Activated T-cell treated with anti-CD3 and anti-CD28 coated beads for 1 hour (primary cell): Measurements from ENCODE around the gene ANXA5.
A peak's percentile ranks its signal among the peaks of the same experiment; 100 is the strongest.
"Not testable (repeated sequence)": the region's sequence is repeated elsewhere in the genome, so short reads cannot be mapped to it uniquely, and the experiment has no call there.

Experiments
- DNase-seq: peaks from one replicate; pipeline ENCODE4 v3.0.0-alpha.2; 2020; ENCODE audit warnings: low read depth

Gene ANXA5

GRCh38 chr4:121696581-121697461, at the start of gene ANXA5:
Gene ANXA5 (minus strand): TSS chr4:121696980. CDS start chr4:121696589, 391 bp downstream.
- peak; percentile 54 for DNase-seq

DNA sequence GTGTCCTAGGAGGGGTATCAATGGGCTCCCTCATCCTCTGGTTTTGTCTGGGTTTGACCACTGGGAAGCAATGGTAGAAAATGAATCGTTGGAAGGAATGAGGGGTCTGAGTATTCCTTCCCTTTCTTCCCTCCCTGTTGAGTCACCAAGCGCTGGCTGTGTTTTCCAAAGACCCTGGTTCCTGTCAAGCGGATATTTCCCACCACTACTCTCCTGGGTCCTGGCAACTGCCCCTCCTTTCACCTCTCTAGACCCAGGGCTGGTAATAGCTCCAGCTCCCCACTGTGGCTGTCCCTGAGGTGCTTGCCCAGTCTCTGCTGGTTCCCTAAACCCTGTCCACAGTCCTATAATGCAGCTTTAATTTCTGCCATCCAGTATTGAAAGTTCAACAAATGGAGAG, 46.0 kb upstream of the ANXA5 start:
- DNase-seq, result no peak

DNA sequence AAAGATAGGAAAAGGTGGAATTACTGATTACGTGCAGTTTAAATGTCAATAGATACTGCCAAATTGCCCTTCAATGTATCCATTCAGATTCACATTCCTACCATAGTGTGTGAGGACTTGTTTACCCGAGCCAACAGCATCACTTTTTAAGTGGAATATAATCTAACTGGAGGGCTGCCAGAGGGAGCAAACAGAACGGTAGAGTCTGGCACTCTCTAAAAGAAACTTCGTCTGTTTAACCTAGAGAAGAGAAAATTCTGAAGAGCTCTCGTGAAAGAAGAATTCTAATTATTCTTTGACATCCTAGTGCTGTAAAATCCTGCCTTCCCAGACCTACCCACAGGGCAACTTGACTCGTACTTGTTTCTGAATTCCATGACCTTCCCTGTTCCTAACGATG, 45.0 kb upstream of the ANXA5 start:
- no peak for DNase-seq

DNA sequence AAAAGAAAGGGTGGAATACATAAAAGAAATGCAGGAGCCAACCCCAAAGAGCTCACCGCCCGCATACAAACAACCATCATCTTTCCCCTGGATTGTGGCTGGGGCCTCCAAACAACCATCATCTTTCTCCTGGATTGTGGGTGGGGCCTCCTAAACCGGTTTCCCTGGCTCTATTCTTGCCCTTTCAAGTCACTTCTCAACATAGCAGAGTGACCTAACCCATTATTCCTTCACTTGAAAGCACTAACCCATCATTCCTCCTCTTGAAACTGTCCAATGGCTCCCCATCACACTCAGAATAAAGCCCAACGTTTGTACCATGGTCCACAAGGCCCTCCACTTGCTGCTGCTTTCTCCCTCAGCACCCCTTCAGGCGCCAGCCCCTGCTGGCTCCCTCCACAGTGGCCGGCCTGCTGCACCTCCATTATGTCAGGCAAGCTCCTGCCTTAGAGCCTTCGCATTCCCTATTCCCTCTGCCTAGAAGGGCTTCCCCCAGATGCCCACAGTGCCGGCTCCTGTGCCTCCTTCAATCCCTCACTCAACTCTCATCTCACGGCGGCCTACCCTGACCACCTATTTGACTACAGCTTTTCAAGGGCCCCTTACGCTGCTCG, 44.1 kb upstream of the ANXA5 start:
- no peak for DNase-seq

GRCh38 chr4:121739575-121739974, 42.8 kb upstream of the ANXA5 start:
- no peak for DNase-seq

GRCh38 chr4:121738780-121739535, 42.2 kb upstream of the ANXA5 start:
- DNase-seq, result no peak

DNA sequence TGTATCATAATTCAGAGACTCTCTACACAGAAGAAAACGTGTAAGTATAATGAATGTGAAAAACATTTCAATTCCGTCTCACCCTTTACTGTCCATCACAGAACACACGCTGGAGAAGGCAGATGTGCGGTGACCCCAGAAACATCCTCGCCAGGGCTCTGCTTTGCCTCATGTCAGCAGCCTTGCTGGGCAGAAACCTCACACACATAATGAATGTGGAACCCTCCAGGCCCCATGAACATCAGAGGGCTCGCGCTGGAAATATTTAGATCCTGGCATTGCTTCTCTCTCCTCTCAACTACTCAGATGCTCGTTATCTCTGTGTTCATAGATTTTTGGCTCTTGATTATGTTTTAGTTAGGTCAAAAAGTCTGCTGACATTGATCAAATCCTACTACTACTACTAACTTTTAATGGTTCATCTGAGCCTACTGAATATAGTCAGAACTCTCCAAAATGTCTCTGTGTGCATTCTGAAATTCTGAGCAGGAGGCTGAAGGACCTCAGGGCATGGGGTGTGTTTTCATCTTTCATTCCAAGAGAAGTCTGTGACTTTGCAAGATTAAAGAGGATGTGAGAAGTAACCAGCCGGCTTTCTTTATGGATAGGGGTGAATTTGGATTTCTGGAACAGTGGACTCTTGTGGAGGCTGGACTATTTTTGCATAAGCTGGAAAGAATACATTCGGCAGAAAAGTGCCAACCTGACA, 41.2 kb upstream of the ANXA5 start:
- no peak for DNase-seq

DNA sequence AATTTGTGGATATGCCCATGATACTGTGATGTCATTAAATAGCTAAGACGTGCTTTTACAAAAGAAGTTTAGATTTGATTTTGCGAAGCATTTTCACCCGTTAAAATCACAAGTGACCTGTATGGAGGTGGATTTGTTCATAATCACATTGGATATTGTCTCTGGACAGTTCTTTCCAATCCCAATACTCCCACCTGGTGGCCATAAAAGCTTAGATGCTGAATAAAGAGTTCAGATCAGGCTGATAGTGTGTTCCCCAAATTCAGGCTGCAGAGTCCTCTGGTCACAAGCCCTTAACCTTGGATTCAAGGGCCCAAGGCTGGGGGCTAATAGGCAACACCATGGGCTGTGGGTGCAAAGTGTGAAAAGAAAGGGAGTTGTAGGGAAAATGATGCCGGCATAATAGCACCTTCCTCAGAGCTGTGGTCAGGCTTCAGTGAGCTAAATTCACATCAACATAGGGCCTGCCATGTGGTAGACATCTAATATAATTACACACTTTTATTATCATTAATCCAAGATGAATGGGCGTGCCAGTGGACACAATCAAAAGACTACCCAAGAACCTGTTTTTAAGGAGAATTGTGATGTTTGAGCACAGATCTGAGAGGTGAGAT, 40.1 kb upstream of the ANXA5 start:
- no peak for DNase-seq

DNA sequence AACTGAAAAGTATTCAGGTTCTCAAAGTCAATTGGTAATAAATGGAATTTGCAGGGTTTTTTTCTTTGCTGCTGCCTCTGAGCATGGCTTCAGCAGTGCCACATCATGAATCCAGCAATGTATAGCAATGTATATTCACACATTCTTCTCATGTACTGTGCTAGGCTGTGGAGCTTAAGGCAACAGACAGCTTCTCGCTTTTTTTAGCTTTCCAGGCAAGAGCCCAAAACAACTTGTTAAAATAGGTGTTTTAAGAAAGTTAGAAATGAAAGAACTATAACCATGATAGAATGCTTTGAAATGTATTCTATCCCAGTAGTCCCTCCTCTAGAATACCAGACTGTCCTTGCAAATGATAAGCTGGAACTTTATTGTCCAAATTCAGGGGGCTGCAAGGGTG, 37.8 kb upstream of the ANXA5 start:
- no peak for DNase-seq

DNA sequence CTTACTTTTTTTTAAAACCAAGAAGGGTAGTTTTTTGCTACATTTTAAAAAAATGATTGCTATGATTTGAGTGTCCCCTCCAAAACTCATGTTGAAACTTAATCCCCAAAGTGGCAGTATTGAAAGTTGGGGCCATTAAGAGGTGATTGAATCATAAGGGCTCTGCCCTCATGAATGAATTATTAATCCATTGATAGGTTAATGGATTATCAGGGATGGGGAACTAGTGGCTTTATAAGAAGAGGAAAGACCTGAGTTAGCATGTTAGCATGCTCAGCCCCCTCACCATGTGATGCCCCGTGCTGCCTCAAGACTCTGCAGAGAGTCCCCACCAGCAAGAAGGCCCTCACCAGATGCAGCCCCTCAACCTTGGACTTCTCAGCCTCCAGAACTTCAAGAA, 37.2 kb upstream of the ANXA5 start:
- DNase-seq, result no peak

- not testable (repeated sequence) for DNase-seq
Measured at GRCh38 chr4:121729753-121730152, 33.0 kb upstream of the ANXA5 start.

- DNase-seq, result no peak
Measured at GRCh38 chr4:121728798-121729226, 32.0 kb upstream of the ANXA5 start.

DNA sequence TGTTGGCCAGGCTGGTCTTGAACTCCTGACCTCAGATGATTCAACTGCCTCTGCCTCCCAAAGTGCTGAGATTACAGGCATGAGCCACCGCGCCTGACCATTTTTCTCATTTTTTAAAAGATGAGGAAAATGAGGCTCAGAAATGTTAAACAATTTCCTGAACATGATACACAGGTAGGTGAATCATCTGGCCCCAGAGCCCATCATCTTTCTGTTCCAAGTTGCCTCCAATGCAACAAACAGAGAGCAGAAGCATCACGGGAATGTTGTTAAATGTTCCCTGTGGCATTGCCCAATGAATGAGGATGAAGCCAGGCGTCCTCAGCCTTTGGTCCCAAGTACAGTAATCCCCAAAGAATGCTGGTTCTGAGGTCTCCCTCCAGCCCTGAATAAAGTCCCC, 31.3 kb upstream of the ANXA5 start:
- DNase-seq, result no peak

- DNase-seq, result no peak
Measured at GRCh38 chr4:121726642-121727268, 30.0 kb upstream of the ANXA5 start.

GRCh38 chr4:121724671-121725070, 27.9 kb upstream of the ANXA5 start:
- DNase-seq, result no peak

- DNase-seq, result no peak
Measured at GRCh38 chr4:121721700-121722099, 24.9 kb upstream of the ANXA5 start.

GRCh38 chr4:121720109-121720508, 23.3 kb upstream of the ANXA5 start:
- DNase-seq, result no peak

DNA sequence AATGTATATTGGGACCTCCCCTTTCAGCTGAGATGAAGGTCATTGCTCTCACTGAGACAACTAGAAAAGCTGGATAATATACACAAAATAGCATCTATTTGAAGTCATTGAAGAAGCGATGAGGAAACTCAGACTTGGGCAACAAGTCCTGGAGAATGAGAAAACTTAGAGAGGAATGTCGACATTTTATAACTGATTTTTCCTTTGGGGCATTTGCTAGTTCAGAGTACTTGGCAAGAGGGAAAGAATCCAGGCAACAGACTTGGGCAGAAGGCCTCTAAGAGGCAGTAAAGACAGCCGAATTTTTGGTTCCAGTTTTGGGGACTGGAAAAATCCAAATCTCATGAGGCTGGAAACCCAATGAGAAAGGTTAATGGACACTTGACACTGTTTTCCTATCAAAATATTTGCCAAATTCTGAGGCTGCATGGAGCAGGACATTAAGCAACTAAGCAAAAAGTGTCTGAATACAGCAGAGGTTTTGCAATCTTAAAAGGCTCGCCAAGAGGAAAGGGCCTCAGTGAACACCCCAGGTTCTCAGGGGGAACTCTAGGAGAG, 21.0 kb upstream of the ANXA5 start:
- DNase-seq, result no peak

DNA sequence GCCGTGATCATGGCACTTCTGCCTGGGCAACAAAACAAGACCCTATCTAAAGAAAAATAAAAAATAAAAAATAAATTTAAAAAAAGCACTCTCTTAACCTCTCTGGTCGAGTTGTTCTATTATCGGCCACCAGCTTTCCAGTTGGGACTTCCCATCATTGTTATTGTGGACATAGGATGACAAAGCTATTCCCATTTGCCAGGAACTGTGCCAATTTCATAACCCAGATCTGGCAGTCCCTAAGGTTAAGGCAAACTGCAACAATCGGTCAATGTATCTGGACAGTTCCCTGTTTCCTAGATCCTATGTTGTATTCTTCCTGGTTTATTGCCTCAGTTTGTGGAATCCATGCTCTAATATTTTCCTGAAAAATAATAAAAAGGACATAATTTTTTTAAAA, 17.8 kb upstream of the ANXA5 start:
- no peak for DNase-seq

DNA sequence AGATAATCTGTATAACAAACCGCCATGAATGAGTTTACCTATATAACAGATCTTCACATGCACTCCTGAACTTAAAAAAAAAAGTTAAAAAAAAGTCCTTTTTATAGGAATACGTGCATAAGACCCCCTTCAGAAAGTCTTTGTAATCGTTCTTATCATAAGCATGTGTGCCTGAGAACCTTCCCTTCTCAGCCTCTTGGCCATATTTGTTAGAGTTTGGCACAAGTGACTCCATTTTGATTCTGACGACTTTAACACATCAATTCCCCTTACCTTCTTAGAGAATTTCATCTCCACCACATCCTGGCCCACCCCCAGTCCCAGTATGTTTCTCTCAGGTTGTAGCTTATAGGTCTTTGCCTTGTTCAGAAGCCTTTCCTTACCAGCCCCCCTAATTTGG, 16.0 kb upstream of the ANXA5 start:
- DNase-seq, result no peak
